Gastrocnemius medialis (tissue), 4 donors: ENCODE measurements around the gene LDLRAD3.

ENCODE experiments used
- CTCF ChIP-seq, 5 experiments: fragments of 450-650 bp in 3 of 5; fragments of 200-600 bp in 2 of 5; sonication (generic) in 2 of 5; IDR thresholded peaks in 4 of 5; conservative IDR thresholded peaks in 1 of 5; 1 replicate in 4 of 5; 2 replicates in 1 of 5; pipeline ENCODE4 v1.5.1; 2016 to 2019; ENCODE audit warnings: antibody characterized with exemption in 5 of 5, mild to moderate bottlenecking in 3 of 5, moderate library complexity in 3 of 5
- POLR2A ChIP-seq, 2 donors: fragments of 450-650 bp; IDR thresholded peaks; one replicate each; pipeline ENCODE4 v1.6.1; 2017; ENCODE audit warnings: antibody characterized with exemption in 2 of 2, mild to moderate bottlenecking in 2 of 2, moderate library complexity in 2 of 2

- TF ChIP-seq CTCF (IDR thresholded peaks at IDR 0.05 in 4 of 5, conservative IDR thresholded peaks at IDR 0.05 in 1 of 5) (no peak), POLR2A (IDR thresholded peaks at IDR 0.05) (no peak)
Measured at GRCh38 chr11:35974882-35975589, 31.2 kb downstream of the LDLRAD3 start.
